CD4-positive, alpha-beta memory T cell (primary cell): ENCODE data around the gene NLGN2. TPM values are rescaled to one million over a fixed set of nuclear protein-coding genes. Genes with fewer than 3 reads are reported as not detected.
A peak's percentile ranks its signal among the peaks of the same experiment; 100 is the strongest.

Experiments used
- CTCF ChIA-PET: fragments of 350-600 bp; sonication (Branson Sonifier 250); formaldehyde crosslinking; loops from one replicate; lab custom pipeline; 2021; ENCODE audit warnings: inconsistent platforms; ENCODE audit not compliant: partially characterized antibody; lab: Charles Lee
- POLR2A ChIA-PET: fragments of 350-600 bp; sonication (Branson Sonifier 250); formaldehyde crosslinking; loops from one replicate; lab custom pipeline; 2021; ENCODE audit not compliant: partially characterized antibody; lab: Charles Lee
- DNase-seq, 5 donors: peaks; one replicate each; pipeline versions ENCODE4 v3.0.0 to v3.0.0-alpha.2; 2020 to 2022; ENCODE audit warnings: mixed read lengths in 1 of 5
- H3K27ac ChIP-seq: one replicate; pipeline ENCODE4 v1.7.0; 2013; ENCODE audit warnings: low read depth, low read length
- H3K27me3 ChIP-seq: 2 replicates; pipeline ENCODE4 v1.7.0; 2013; ENCODE audit warnings: mild to moderate bottlenecking, low read length, moderate library complexity; ENCODE audit not compliant: insufficient read depth
- H3K36me3 ChIP-seq: 2 replicates; pipeline ENCODE4 v1.7.0; 2013; ENCODE audit warnings: mild to moderate bottlenecking, low read length, moderate library complexity; ENCODE audit not compliant: insufficient read depth
- H3K4me1 ChIP-seq: 2 replicates; pipeline ENCODE4 v1.7.0; 2013; ENCODE audit warnings: mild to moderate bottlenecking, low read length, moderate library complexity; ENCODE audit not compliant: insufficient read depth
- H3K4me3 ChIP-seq, 2 donors: one replicate each; pipeline ENCODE4 v1.7.0; 2013; ENCODE audit warnings: low read length in 2 of 2, mild to moderate bottlenecking in 1 of 2
- H3K9me3 ChIP-seq, 2 donors: one replicate each; pipeline ENCODE4 v1.7.0; 2013; ENCODE audit warnings: low read length in 2 of 2, control low read depth in 1 of 2; ENCODE audit not compliant: control insufficient read depth in 1 of 2
- H3K27ac Mint-ChIP-seq, 7 donors: one replicate each; pipeline ENCODE4 v1.8.0; 2020 to 2021; ENCODE audit warnings: mixed read lengths in 7 of 7, mild to moderate bottlenecking in 6 of 7, inconsistent platforms in 3 of 7, moderate library complexity in 3 of 7
- H3K27me3 Mint-ChIP-seq, 2 donors: one replicate each; pipeline ENCODE4 v1.8.0; 2020 to 2021; ENCODE audit warnings: mixed read lengths in 2 of 2
- H3K36me3 Mint-ChIP-seq, 2 donors: one replicate each; pipeline ENCODE4 v1.8.0; 2020 to 2021; ENCODE audit warnings: mixed read lengths in 2 of 2, inconsistent platforms in 1 of 2, mild to moderate bottlenecking in 1 of 2
- H3K4me1 Mint-ChIP-seq, 4 donors: one replicate each; pipeline ENCODE4 v1.8.0; 2020 to 2021; ENCODE audit warnings: mixed read lengths in 4 of 4, mild to moderate bottlenecking in 1 of 4
- H3K4me3 Mint-ChIP-seq, 8 donors: one replicate each; pipeline ENCODE4 v1.8.0; 2020 to 2021; ENCODE audit warnings: mixed read lengths in 8 of 8, mild to moderate bottlenecking in 7 of 8, moderate library complexity in 6 of 8, inconsistent platforms in 3 of 8
- H3K9me3 Mint-ChIP-seq, 8 donors: one replicate each; pipeline ENCODE4 v1.8.0; 2020 to 2021; ENCODE audit warnings: mixed read lengths in 8 of 8, mild to moderate bottlenecking in 5 of 8, inconsistent platforms in 3 of 8, moderate library complexity in 1 of 8
- intact Hi-C: fragments of 100-400 bp; cut with micrococcal nuclease; formaldehyde crosslinking; loops from one replicate; pipeline ENCODE4 v1.15.1; 2023
- polyA plus RNA-seq, 2 donors: library from polyadenylated mRNA; unstranded; fragments of 300-500 nt; fragmentation: Illumina TruSeq; gene quantifications; one replicate each; pipeline ENCODE4 v1.2.3, GENCODE V29; 2021
- total RNA-seq, 2 experiments: library from RNA; stranded (reverse); gene quantifications; one replicate each; pipeline ENCODE4 v1.2.3, GENCODE V29; 2021

Gene NLGN2
- total and polyA plus RNA-seq, 4 experiments from 2014 or later = 0.08 to 9.8 (median 8.8) TPM; not detected in 1

- peak overlapping the region; percentile 74 to 89 (median 80) for H3K4me3 Mint-ChIP-seq
- no peaks in the 10 kb centered on the region for H3K9me3 ChIP-seq
- no peaks in the 10 kb centered on the region for H3K27me3 ChIP-seq
- H3K27me3 Mint-ChIP-seq = peaks cover 2% of the 10 kb centered on the region in 2 donors
- ChIA-PET CTCF (no interaction called here), POLR2A (interaction anchor here (3.4 to 3.7 kb wide), 2 partner anchors 11 to 21 kb away, joined by 14 to 49 read pairs; partner anchors contain the start of gene PLSCR3)
- H3K9me3 Mint-ChIP-seq = no peaks in the 10 kb centered on the region
- peaks cover 15 to 48% (median 20%) of the 10 kb centered on the region in 4 donors for H3K4me1 Mint-ChIP-seq
- peak overlapping the region; percentile 23 to 77 for H3K4me3 ChIP-seq
- H3K27ac Mint-ChIP-seq = peak overlapping the region; percentile 70 to 92 (median 86)
- intact Hi-C loops = no loop called here
- H3K36me3 ChIP-seq = no peaks in the 10 kb centered on the region
- peak overlapping the region; percentile 51 for H3K27ac ChIP-seq
- DNase-seq = no peak
- peaks cover 17% of the 10 kb centered on the region for H3K4me1 ChIP-seq
- peaks cover 0 to 7% of the 10 kb centered on the region in 2 donors for H3K36me3 Mint-ChIP-seq
These were observed 2.1 kb upstream of the NLGN2 start for GRCh38 chr17:7405350-7406234.

GRCh38 chr17:7406235-7406825 lies 1.3 kb upstream of the NLGN2 start:
- H3K36me3 Mint-ChIP-seq = peaks cover 0 to 7% of the 10 kb centered on the region in 2 donors
- H3K9me3 Mint-ChIP-seq = no peaks in the 10 kb centered on the region
- peaks cover 2% of the 10 kb centered on the region in 2 donors for H3K27me3 Mint-ChIP-seq
- no peaks in the 10 kb centered on the region for H3K9me3 ChIP-seq
- intact Hi-C loops = no loop called here
- peak overlapping the region in 7 of 8 donors; percentile 48 to 81 (median 66) for H3K4me3 Mint-ChIP-seq
- H3K36me3 ChIP-seq = no peaks in the 10 kb centered on the region
- H3K27ac ChIP-seq = no peak overlapping the region
- POLR2A ChIA-PET = interaction anchor here (3.4 kb wide), 1 partner anchor 22 kb away, joined by 14 read pairs; no protein-coding TSS in a partner anchor
- H3K27ac Mint-ChIP-seq = peak overlapping the region in 4 of 7 donors; percentile 22 to 91 (median 66)
- peaks cover 17% of the 10 kb centered on the region for H3K4me1 ChIP-seq
- no peak for DNase-seq
- no peaks in the 10 kb centered on the region for H3K27me3 ChIP-seq
- peaks cover 15 to 48% (median 20%) of the 10 kb centered on the region in 4 donors for H3K4me1 Mint-ChIP-seq
- no peak overlapping the region for H3K4me3 ChIP-seq
- CTCF ChIA-PET = no interaction called here

GRCh38 chr17:7407082-7407481 lies 563 bp upstream of the NLGN2 start:
- Histone ChIP-seq H3K36me3 (no peaks in the 10 kb centered on the region), H3K27ac (no peak overlapping the region), H3K9me3 (no peaks in the 10 kb centered on the region), H3K27me3 (no peaks in the 10 kb centered on the region), H3K4me1 (peaks cover 17% of the 10 kb centered on the region), H3K4me3 (no peak overlapping the region)
- Mint-ChIP-seq H3K4me3 (peak overlapping the region in 1 of 8 donors; percentile 35), H3K4me1 (peaks cover 11 to 48% (median 16%) of the 10 kb centered on the region in 4 donors), H3K27me3 (peaks cover 2% of the 10 kb centered on the region in 2 donors), H3K36me3 (peaks cover 0 to 7% of the 10 kb centered on the region in 2 donors), H3K27ac (no peak overlapping the region), H3K9me3 (no peaks in the 10 kb centered on the region)
- intact Hi-C loops = no loop called here
- ChIA-PET POLR2A (interaction anchor here (1.4 to 3.4 kb wide), 3 partner anchors 23 to 96 kb away, joined by 3 to 18 read pairs (median 14); partner anchors contain the start of gene TMEM102), CTCF (no interaction called here)
- no peak for DNase-seq

DNA sequence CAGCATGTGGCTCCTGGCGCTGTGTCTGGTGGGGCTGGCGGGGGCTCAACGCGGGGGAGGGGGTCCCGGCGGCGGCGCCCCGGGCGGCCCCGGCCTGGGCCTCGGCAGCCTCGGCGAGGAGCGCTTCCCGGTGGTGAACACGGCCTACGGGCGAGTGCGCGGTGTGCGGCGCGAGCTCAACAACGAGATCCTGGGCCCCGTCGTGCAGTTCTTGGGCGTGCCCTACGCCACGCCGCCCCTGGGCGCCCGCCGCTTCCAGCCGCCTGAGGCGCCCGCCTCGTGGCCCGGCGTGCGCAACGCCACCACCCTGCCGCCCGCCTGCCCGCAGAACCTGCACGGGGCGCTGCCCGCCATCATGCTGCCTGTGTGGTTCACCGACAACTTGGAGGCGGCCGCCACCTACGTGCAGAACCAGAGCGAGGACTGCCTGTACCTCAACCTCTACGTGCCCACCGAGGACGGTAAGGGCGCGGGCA lies 645 bp downstream of the NLGN2 start:
- no peaks in the 10 kb centered on the region for H3K36me3 ChIP-seq
- no peaks in the 10 kb centered on the region for H3K27me3 ChIP-seq
- H3K4me1 Mint-ChIP-seq = peaks cover 7 to 41% (median 10%) of the 10 kb centered on the region in 4 donors
- H3K27me3 Mint-ChIP-seq = peaks cover 2% of the 10 kb centered on the region in 2 donors
- H3K4me1 ChIP-seq = peaks cover 10% of the 10 kb centered on the region
- no peak overlapping the region for H3K27ac ChIP-seq
- no peaks in the 10 kb centered on the region for H3K9me3 ChIP-seq
- no peak overlapping the region for H3K27ac Mint-ChIP-seq
- DNase-seq = peak; percentile 33 to 55 (median 37)
- no peak overlapping the region for H3K4me3 ChIP-seq
- POLR2A ChIA-PET = interaction anchor here (1.4 to 3.4 kb wide), 4 partner anchors 24 to 94 kb away, joined by 3 to 18 read pairs (median 14); partner anchors contain the start of gene TMEM102
- peaks cover 0 to 7% of the 10 kb centered on the region in 2 donors for H3K36me3 Mint-ChIP-seq
- no peaks in the 10 kb centered on the region for H3K9me3 Mint-ChIP-seq
- CTCF ChIA-PET = interaction anchor here (1.0 kb wide), 2 partner anchors 52 to 152 kb away, joined by 3 to 4 read pairs; no protein-coding TSS in a partner anchor
- H3K4me3 Mint-ChIP-seq = peak overlapping the region in 3 of 8 donors; percentile 52 to 59 (median 59)
- intact Hi-C loops = no loop called here

- peak in 1 of 5 donors; percentile 39 for DNase-seq
- Histone ChIP-seq H3K4me3 (no peak overlapping the region), H3K9me3 (no peaks in the 10 kb centered on the region), H3K27ac (no peak overlapping the region), H3K4me1 (peaks cover 8% of the 10 kb centered on the region), H3K27me3 (no peaks in the 10 kb centered on the region), H3K36me3 (no peaks in the 10 kb centered on the region)
- intact Hi-C loops = no loop called here
- POLR2A ChIA-PET = interaction anchor here (1.9 to 2.7 kb wide), 2 partner anchors 24 to 27 kb away, joined by 13 to 18 read pairs; partner anchors contain the start of gene TMEM102
- Mint-ChIP-seq H3K9me3 (no peaks in the 10 kb centered on the region), H3K4me3 (peak overlapping the region in 4 of 8 donors; percentile 11 to 72 (median 40)), H3K27me3 (peaks cover 2% of the 10 kb centered on the region in 2 donors), H3K36me3 (peaks cover 0 to 6% of the 10 kb centered on the region in 2 donors), H3K4me1 (peaks cover 6 to 35% (median 10%) of the 10 kb centered on the region in 4 donors), H3K27ac (peak overlapping the region in 3 of 7 donors; percentile 12 to 86 (median 57))
- CTCF ChIA-PET = interaction anchor here (1.0 kb wide), 1 partner anchor 152 kb away, joined by 3 read pairs; no protein-coding TSS in a partner anchor
These were observed 1.2 kb downstream of the NLGN2 start for GRCh38 chr17:7408863-7409262.

DNA sequence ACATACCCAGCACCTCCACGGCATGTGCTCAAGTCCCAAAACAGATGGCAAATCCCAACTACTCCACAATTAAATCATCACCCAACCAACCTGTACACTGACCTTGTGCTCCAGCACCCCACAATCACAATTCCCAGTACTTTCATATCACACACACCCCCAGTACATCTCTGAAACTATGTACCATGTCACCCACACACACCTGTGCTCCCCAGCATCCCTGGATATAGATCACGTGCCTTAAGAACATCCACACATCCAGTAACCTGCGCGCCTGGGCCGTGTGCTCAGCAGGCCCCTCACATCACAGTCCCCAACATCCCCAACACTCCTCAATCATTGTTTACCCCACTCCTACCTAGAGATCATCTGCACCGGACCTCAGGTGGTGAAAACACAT lies 2.1 kb downstream of the NLGN2 start:
- intact Hi-C loops = no loop called here
- peaks cover 2% of the 10 kb centered on the region in 2 donors for H3K27me3 Mint-ChIP-seq
- Histone ChIP-seq H3K4me1 (peaks cover 8% of the 10 kb centered on the region), H3K4me3 (no peak overlapping the region), H3K27me3 (no peaks in the 10 kb centered on the region), H3K27ac (no peak overlapping the region), H3K9me3 (no peaks in the 10 kb centered on the region), H3K36me3 (no peaks in the 10 kb centered on the region)
- H3K36me3 Mint-ChIP-seq = no peaks in the 10 kb centered on the region
- CTCF ChIA-PET = no interaction called here
- peak overlapping the region in 2 of 7 donors; percentile 83 to 86 for H3K27ac Mint-ChIP-seq
- H3K4me3 Mint-ChIP-seq = peak overlapping the region in 2 of 8 donors; percentile 16 to 24
- H3K4me1 Mint-ChIP-seq = peaks cover 5 to 27% (median 8%) of the 10 kb centered on the region in 4 donors
- POLR2A ChIA-PET = interaction anchor here (1.9 to 2.7 kb wide), 2 partner anchors 25 to 26 kb away, joined by 13 to 18 read pairs; partner anchors contain the start of gene TMEM102
- no peaks in the 10 kb centered on the region for H3K9me3 Mint-ChIP-seq
- no peak for DNase-seq
